ENCODE results near the gene CERT1.
"Not testable (repeated sequence)": the region's sequence is repeated elsewhere in the genome, so short reads cannot be mapped to it uniquely, and the experiment has no call there.

CERT1 gene, protein sequence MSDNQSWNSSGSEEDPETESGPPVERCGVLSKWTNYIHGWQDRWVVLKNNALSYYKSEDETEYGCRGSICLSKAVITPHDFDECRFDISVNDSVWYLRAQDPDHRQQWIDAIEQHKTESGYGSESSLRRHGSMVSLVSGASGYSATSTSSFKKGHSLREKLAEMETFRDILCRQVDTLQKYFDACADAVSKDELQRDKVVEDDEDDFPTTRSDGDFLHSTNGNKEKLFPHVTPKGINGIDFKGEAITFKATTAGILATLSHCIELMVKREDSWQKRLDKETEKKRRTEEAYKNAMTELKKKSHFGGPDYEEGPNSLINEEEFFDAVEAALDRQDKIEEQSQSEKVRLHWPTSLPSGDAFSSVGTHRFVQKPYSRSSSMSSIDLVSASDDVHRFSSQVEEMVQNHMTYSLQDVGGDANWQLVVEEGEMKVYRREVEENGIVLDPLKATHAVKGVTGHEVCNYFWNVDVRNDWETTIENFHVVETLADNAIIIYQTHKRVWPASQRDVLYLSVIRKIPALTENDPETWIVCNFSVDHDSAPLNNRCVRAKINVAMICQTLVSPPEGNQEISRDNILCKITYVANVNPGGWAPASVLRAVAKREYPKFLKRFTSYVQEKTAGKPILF

DNA sequence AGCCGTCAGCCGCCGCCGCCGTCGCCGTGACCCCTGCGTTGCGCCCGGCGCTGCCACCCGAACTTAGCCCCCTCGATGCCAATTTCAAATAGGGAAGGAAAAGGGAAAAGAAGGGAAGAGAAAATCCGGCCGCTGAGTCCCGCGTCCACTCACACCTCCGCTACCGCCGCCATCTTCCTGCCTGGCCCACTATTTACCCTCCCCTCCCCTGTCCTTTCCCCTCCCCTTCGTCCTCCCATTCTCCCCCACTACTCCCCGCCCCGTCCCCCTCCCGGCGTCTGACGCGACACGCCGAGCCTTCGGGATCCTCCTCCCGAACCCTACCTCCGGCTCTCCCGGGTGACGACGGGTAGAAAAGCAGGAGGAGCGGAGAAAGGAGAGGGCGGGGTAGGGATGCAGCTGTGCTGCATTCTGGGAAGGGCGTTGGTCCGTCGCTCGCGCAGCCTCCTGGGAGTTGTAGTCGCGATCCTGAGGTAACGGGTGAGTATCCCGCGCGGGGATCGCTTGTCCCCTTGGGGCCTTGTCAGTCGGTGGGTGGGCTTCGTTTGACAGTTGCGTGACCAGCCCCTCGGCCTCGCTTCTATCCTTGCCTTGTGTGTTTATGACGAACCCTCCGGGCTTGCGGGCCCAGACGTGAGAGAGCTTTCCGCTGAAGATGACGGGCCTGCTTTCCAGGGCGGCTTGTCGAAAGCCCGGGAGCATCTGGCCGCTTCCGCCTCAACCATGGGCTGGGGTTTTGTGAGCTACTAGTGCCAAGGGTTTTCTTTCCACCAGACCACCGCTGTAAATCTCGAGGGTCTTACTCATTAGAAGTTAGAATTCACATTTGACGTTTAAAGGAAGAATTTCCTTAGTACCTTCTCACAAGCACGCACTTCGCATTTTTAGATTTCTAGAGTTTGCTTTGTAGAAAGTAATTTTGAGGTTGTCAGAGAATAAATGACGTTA lies at the start of gene CERT1, which contains the start of gene POLK:
CERT1 (minus strand) TSS at position 195 of the 948 bp plus-strand sequence. CDS start 422 bp downstream, outside the sequence.
POLK (plus strand) TSS at position 457 of the 948 bp plus-strand sequence.
- DNase-seq = peak; percentile 95

DNA sequence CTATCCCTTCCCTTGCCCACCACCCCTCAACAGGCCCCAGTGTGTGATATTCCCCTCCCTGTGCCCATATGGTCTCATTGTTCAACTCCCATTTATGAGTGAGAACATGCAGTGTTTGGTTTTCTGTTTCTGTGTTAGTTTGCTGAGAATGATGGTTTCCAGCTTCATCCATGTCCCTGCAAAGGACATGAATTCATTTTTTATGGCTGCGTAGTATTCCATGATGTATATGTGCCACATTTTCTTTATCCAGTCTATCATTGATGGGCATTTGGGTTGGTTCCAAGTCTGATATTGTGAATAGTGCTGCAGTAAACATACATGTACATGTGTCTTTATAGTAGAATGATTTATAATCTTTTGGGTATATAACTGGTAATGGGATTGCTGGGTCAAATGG lies 49.2 kb upstream of the CERT1 start:
- DNase-seq = not testable (repeated sequence)

DNA sequence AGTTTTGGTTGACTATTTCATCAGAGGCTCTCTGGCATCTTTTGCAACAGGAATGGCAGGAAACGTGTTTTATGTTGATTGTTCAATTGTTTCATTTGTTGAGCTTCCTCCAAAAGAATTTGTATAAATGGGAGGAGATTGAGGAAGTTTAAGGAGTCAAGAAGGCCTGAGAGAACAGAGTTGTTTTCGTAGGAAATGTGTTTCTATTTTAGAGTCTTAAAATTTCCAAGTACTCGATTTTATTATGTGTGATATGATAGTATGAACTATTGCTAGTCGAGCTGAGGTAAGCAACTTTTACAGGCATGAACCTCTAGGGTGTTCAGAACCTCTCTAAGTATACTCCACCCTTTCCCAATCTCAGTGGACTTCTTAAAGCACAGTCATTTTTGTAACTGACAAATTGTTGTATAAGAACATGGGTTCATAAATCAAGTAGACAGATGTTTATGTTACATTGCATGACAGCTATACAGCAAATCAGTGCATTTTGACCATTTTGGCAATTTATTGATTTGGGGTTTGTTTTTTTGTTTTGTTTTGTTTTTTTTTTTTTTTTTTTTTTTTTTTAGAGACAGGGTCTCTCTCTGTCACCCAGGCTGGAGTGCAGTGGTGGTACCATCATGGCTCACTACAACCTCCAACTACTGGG lies 47.7 kb upstream of the CERT1 start:
- no peak for DNase-seq

DNA sequence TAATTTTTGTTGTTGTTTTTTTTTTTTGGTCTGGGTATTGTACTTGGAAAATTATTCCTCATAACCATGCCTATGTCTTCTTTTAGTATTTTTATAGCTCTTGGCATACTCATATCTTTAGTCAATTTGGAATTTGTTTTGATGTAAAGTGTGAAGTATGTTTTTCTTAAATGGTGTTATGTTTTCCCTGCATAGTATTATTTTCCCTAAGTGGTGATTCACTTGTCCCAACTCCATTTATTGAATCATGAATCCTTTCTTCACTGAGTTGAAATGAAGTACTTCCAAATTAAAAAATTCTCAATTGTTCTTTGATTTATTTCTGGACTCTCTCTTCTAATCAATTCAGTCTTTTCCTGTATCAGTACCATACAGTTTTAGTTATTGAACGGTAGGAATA lies 46.8 kb upstream of the CERT1 start:
- no peak for DNase-seq

DNA sequence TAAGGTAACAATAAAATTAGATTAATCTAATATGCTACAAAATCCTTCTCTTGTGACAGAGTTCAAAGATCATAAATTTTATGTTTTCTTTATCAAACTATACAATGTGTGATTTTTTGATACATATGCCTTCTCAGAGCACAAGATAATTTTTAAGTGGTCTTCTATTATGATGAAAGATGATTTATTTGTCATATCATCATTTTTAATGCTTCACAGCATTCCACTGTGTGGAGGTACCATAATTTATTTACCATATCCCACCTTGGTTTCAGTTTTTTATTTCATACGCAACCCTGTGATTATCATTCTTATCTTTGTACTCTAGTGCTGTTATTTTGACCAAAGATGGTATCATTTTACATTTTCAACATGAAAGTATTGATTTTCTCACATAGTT lies 41.9 kb upstream of the CERT1 start:
- DNase-seq = no peak

DNA sequence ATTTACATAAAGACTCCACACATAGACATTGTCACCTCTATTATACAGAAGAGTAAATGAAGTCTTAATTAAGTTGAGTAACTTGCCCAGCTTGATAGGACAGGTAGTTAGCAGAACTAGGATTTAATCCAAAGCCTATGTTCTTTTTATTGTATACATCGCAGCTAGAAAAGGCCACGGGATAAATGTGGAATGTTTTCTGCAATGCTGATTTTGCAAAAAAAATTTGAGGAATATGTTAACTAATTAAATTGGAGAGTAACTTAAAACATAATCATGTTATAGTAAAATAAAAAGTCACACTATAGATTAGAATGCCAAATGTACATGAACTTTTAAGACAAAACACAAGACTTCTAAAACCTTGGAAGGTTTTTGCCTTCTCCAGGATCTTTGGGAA lies 41.3 kb upstream of the CERT1 start:
- DNase-seq = no peak

DNA sequence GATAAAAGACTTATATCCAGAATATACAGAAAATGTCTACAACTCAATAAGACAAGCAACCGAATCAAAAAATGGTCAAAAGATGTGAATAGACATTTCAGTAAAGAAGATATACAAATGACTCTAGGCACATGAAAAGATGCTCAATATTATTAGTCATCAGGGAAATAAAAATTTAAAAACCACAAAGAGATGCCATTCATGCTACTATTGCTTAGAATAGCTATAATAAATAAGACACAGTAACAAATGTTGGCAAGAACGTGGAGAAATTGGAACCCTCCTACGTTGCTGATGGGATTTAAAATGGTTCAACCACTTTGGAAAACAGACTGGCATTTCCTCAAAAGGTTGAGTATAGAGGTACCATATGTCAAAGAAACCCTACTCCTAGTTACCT lies 40.0 kb upstream of the CERT1 start:
- no peak for DNase-seq

DNA sequence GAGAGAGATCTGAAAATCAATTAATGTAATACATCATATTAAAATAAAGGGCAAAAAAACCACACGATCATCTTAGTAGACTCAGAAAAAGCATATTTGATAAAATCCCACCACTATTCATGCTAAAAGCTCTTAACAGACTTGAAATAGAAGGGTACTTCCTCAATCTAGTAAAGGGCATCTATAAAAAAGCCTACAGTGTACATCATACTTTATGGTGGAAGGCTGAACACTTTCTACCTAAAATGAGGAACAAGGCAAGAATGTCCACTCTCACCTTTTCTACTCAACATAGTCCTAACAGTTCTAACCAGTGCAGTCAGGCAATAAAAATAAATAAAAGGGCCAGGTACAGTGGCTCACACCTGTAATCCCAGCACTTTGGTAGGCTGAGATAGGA lies 39.2 kb upstream of the CERT1 start:
- no peak for DNase-seq

DNA sequence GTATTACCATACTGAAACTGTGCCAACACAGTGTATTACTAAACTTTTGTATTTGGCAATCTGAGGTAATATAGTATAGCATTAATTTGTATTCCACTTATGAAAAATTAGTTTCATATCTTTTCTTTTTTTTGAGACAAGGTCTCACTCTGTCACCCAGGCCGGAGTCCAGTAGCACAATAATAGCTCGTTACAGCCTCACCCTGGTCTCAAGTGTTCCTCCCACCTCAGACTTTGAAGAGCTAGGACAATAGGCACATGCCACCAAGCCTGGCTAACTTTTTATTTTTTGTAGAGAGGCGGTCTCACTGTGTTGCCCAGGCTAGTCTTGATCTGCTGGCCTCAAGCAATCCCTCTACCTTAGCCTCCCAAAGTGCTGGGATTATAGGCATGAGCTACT lies 36.4 kb upstream of the CERT1 start:
- no peak for DNase-seq

DNA sequence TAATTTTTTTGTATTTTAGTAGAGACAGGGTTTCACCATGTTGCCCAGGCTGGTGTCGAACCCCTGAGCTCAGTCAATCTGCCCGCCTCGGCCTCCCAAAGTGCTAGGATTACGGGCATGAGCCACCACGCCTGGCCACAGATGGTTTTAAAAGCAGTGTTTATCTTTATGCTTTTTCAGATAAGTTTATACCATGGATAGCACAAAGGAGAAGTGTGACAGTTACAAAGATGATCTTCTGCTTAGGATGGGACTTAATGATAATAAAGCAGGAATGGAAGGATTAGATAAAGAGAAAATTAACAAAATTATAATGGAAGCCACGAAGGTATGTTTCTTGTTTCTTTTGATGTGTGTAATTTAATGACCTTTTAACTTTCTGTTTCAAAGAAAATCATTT lies 35.4 kb upstream of the CERT1 start:
- DNase-seq = no peak

DNA sequence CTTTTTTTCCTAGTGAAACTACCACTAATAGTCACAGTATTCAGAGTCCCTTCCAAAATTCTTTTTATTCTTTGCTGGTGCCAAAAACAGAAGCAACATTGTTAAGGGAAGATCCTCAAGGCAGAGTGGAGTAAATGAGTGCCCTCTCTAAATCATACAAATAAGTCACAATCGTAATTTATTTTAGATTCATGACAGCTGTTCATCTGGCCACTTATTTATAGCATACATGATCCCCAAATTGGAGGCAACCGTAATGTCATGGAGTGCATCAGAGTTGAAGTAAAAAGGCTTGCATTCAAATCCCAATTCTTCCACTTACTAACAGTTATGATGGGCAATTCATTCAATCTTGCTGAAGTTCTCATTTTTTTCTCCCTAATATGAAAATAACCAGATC lies 33.7 kb upstream of the CERT1 start:
- no peak for DNase-seq

DNA sequence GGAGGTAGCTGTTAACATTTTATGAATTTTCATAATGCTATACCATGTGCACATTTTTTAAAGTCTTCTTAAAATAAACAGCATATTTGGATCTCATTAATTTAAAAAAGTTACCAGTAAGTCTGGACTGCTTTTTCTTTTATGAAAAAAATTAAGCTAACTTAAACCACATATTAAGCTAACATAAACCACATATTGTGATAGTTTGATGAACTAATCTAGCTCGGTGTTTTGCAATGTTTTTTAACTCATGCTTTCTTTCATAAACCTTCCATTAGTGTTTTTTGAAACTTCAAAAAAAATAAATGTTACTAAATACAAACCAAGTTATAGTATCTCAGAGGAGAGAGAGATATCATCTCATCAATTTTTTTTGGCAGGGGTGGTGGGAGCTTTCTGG lies 26.8 kb upstream of the CERT1 start:
- DNase-seq = no peak

DNA sequence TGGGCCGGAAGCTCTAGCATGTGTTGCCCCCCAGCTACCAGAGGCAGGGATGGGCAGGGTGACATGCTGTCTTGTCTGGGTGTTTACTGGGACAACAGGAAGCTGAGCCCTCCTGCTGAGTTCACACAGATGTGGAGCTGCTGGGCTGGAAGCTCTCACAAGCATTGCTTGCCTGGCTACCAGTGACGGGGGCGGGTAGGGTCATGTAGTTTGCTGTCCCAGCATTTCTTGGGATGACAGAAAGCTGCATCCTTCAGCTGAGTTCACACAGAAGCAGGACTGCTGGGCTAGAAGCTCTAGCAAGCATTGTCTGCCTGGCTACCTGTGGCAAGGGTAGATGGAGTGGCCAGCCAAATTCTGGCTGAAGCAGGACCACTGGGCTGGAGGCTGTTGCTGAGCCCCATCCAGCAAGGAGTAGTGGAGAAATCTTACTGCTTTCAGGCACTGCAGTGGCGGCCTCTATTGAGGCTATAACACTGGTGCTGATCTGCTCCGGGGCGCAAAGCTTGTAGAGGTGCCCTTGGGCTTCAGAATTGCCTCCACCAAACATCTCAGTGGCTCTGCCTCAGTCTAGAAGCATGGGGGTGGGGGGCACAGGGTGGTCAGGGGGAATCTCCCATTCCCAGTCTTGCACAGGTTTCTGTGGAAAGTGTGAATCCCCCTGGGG lies 25.4 kb upstream of the CERT1 start:
- no peak for DNase-seq

DNA sequence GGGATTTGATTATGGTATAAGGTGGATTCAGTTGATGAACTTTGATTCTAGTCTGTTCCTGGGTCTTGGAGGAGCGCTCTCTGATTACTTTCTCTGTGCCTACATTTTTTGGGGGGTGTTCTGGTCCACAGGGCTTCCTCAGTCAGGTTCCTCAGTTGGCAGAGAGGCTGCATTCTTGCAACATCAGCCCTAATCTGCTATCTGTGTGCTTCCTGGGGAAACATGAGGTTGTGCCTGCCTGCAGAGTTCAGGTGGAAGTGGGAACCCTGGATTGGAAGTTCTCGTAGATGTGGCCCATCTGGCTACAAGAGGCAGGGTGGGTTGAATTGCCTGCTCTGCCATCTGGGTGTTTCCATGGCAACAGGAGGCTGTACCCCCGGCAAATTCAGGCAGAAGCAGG lies 24.7 kb upstream of the CERT1 start:
- no peak for DNase-seq

DNA sequence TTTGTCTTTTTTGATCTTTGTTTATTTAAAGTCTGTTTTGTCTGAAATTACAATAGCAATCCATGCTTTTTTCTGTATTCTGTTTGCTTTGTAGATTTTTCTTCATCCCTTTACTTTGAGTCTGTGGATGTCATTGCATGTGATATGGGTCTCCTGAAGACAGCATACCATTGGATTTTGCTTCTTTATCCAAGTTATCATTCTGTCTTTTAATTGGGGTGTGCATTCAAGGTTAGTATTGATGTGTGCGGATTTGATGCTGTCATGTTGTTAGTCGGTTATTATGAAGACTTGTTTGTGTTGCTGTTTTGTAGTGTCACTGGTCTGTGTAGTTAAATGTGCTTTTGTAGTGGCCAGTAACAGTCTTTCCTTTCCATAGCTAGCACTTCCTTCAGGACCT lies 23.3 kb upstream of the CERT1 start:
- DNase-seq = no peak

DNA sequence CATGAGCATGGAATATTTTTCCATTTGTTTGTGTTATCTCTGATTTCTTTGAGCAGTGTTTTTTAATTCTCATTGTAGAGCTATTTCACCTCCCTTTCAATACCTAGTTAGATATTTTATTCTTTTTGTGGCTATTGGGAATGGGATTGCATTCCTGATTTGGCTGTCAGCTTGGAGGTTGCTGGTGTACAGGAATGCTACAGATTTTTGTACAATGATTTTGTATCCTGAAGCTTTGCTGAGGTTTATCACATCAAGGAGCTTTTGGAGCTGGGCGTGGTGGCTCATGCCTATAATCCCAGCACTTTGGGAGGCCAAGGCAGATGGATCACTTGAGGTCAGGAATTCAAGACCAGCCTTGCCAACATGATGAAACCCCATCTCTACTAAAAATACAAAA lies 22.3 kb upstream of the CERT1 start:
- not testable (repeated sequence) for DNase-seq

DNA sequence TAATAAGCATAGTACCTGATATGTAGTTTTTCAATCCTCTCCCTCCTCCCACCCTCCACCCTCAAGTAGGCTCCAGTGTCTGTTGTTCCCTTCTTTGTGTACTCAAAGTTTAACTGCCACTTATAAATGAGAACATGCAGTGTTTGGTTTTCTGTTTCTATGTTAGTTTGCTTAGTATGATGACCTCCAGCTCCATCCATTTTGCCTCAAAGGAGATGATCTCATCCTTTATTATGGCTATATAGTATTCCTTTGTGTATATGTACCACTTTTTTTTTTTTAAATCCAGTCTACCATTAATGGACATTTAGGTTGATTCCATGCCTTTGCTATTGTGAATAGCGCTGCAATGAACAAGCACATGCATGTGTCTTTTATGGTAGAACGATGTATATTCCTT lies 20.8 kb upstream of the CERT1 start:
- no peak for DNase-seq

DNA sequence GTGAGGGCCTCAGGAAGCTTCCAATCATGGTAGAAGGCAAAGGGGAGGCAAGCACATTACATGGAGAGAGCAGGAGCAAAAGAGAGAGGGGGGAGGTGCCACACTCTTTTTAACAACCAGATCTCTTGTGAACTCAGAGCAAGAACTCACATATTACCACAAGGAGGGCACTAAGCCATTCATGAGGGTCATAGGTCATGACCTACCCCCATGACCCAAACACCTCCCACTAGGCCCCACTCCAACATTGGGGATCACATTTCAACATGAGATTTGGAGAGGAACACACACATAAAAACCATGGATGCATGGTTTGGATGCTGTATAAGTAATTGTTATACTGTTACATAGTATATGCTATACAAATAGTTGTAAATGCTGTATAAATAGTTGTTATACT lies 17.8 kb upstream of the CERT1 start:
- DNase-seq = no peak

DNA sequence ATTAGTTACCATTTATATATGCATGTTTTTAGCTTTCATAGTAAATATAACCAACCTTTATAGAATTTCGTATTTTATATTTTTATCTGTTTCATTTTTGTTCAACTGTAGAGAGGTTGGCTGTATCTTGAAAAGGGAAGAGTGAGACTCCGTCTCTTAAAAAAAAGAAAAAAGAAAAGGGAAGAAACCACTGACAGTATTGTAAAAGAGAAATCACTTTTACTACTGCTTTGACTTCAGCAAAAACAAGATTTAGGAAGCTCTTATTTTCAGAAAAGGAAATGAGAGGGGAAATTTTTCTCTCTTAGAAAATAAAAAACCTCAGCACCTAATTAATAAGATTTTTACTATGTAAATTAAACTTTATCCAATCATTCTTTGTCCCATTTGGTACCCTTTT lies 14.6 kb upstream of the CERT1 start:
- DNase-seq = no peak

DNA sequence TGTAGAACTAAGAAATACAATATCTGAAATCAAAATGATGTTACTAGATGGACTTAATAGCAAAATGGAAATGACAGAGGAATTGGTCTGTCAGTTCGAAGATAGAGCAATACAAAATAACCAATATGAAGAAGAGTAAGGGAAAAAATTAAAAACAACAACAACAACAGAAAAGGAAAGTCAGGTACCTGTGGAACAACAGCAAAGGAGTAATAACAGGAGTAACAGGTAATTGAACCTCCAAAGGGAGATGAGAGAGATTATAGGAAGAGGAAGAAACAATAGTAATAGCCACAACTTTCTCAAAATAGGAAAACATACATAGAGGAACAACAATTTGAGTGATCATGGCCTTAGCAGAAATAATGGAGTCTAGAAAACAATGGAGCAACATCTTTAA lies 13.9 kb upstream of the CERT1 start:
- no peak for DNase-seq

DNA sequence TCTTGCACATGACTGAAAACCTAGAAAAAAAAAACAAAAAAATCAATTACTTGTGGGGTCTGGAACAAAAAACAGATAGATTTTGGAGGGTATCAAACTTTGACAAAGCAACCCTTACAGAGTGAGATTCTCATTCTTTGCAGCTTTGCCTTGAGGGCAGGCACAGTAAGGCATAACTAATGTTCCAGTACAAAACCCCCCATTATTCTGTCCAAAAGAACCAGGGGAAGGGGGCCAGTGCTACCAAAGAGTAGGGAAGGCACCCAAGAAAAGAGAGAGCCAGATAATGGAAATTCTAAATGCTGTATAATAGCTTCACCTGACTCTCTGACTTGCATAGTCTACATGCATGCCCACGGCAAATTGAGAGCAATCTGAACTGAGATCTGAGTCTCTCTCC lies 13.2 kb upstream of the CERT1 start:
- no peak for DNase-seq

DNA sequence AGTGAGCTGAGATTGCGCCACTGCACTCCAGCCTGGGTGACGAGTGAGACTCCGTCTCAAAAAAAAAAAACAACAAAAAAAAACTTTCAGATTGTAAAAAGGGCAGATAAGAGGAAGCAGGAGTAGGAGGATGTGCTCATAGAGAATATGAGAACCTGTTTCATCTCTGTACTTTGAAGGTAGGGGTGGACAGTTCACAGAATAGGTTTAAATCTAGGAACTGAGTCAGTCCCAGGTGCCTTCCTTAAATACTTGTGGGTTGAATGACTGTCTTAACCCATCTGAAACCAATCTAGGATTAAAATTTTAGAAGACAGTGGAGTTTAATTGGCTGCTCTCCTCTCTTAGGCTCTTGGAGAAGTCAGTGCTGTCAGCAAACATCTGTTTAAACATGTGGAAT lies 12.6 kb upstream of the CERT1 start:
- DNase-seq = no peak
